Mesenchymal stem cell (in vitro differentiated cells and primary cell): Measurements from ENCODE around the gene ATP6V0E2. TPM values are rescaled to one million over a fixed set of nuclear protein-coding genes. Genes with fewer than 3 reads are reported as not detected.

Source experiments
- DNase-seq: peaks from one replicate; pipeline ENCODE4 v3.0.0-alpha.2; 2013
- H2AFZ ChIP-seq: one replicate; pipeline ENCODE4 v1.6.1; 2013; ENCODE audit warnings: low read depth, mild to moderate bottlenecking, control low read depth, inconsistent platforms, low read length, moderate library complexity
- H2AK5ac ChIP-seq: 2 replicates; pipeline ENCODE4 v1.6.1; 2013; ENCODE audit warnings: low read length, moderate library complexity, mild to moderate bottlenecking, inconsistent platforms; ENCODE audit not compliant: severe bottlenecking
- H2BK120ac ChIP-seq: one replicate; pipeline ENCODE4 v1.6.1; 2013; ENCODE audit warnings: low read depth, mild to moderate bottlenecking, inconsistent platforms, low read length, moderate library complexity
- H2BK12ac ChIP-seq, 2 experiments: one replicate each; pipeline ENCODE4 v1.6.1; 2013; ENCODE audit warnings: inconsistent platforms in 2 of 2, low read length in 2 of 2, mild to moderate bottlenecking in 2 of 2, moderate library complexity in 2 of 2, control low read depth in 1 of 2
- H2BK15ac ChIP-seq: one replicate; pipeline ENCODE4 v1.6.1; 2013; ENCODE audit warnings: mild to moderate bottlenecking, low read depth, inconsistent platforms; ENCODE audit not compliant: poor library complexity, severe bottlenecking
- H2BK5ac ChIP-seq: 2 replicates; pipeline ENCODE4 v1.6.1; 2013; ENCODE audit warnings: low read depth, mild to moderate bottlenecking, low read length, control low read depth, inconsistent platforms; ENCODE audit not compliant: poor library complexity, severe bottlenecking
- H3K14ac ChIP-seq, 2 experiments: one replicate each; pipeline ENCODE4 v1.6.1; 2013; ENCODE audit warnings: inconsistent platforms in 2 of 2, low read length in 2 of 2, control low read depth in 1 of 2, mild to moderate bottlenecking in 1 of 2, moderate library complexity in 1 of 2
- H3K18ac ChIP-seq, 2 experiments: one replicate each; pipeline ENCODE4 v1.6.1; 2013; ENCODE audit warnings: inconsistent platforms in 2 of 2, low read length in 2 of 2, control low read depth in 1 of 2, low read depth in 1 of 2, mild to moderate bottlenecking in 1 of 2
- H3K23ac ChIP-seq, 2 experiments: one replicate each; pipeline ENCODE4 v1.6.1; 2013; ENCODE audit warnings: inconsistent platforms in 2 of 2, low read length in 2 of 2, mild to moderate bottlenecking in 2 of 2, moderate library complexity in 2 of 2, control low read depth in 1 of 2
- H3K27ac ChIP-seq: 2 replicates; pipeline ENCODE4 v1.5.1; 2013; ENCODE audit warnings: mild to moderate bottlenecking, moderate library complexity, low read length, control low read depth, inconsistent platforms; ENCODE audit not compliant: poor library complexity, severe bottlenecking
- H3K27me3 ChIP-seq, 2 experiments: 2 replicates each; pipeline versions ENCODE4 v1.6.1 to v1.7.0; 2013; ENCODE audit warnings: low read length in 2 of 2, mild to moderate bottlenecking in 2 of 2, moderate library complexity in 2 of 2, control low read depth in 1 of 2, inconsistent platforms in 1 of 2; ENCODE audit not compliant: control insufficient read depth in 1 of 2, insufficient read depth in 1 of 2
- H3K36me3 ChIP-seq, 2 experiments: 2 replicates each; pipeline versions ENCODE4 v1.6.1 to v1.7.0; 2013; ENCODE audit warnings: low read length in 2 of 2, control low read depth in 1 of 2, inconsistent platforms in 1 of 2, low read depth in 1 of 2, mild to moderate bottlenecking in 1 of 2; ENCODE audit not compliant: insufficient read depth in 2 of 2, control insufficient read depth in 1 of 2
- H3K4ac ChIP-seq, 2 experiments: one replicate each; pipeline ENCODE4 v1.6.1; 2013; ENCODE audit warnings: inconsistent platforms in 2 of 2, low read length in 2 of 2, mild to moderate bottlenecking in 2 of 2, moderate library complexity in 2 of 2, control low read depth in 1 of 2, low read depth in 1 of 2
- H3K4me1 ChIP-seq: 2 replicates; pipeline ENCODE4 v1.6.1; 2013; ENCODE audit warnings: low read depth, low read length, control low read depth; ENCODE audit not compliant: control insufficient read depth, insufficient read depth
- H3K4me2 ChIP-seq: 2 replicates; pipeline ENCODE4 v1.6.1; 2013; ENCODE audit warnings: low read length, mild to moderate bottlenecking, inconsistent platforms; ENCODE audit not compliant: poor library complexity, severe bottlenecking
- H3K4me3 ChIP-seq, 2 experiments: 2 replicates each; pipeline versions ENCODE4 v1.5.1 to v1.7.0; 2013; ENCODE audit warnings: low read length in 2 of 2, mild to moderate bottlenecking in 2 of 2, control low read depth in 1 of 2, low read depth in 1 of 2; ENCODE audit not compliant: insufficient read depth in 1 of 2
- H3K79me1 ChIP-seq: replicated peaks from 2 replicates; pipeline ENCODE4 v1.6.1; 2013; ENCODE audit warnings: mild to moderate bottlenecking, control low read depth, low read length, inconsistent platforms; ENCODE audit not compliant: poor library complexity, severe bottlenecking
- H3K9ac ChIP-seq: 2 replicates; pipeline ENCODE4 v1.7.0; 2013; ENCODE audit warnings: mild to moderate bottlenecking, low read length, moderate library complexity
- H3K9me3 ChIP-seq: 2 replicates; pipeline ENCODE4 v1.7.0; 2013; ENCODE audit warnings: mild to moderate bottlenecking, low read length; ENCODE audit not compliant: control insufficient read depth
- H4K8ac ChIP-seq: one replicate; pipeline ENCODE4 v1.6.1; 2013; ENCODE audit warnings: inconsistent platforms, mild to moderate bottlenecking, low read length, moderate library complexity
- H4K91ac ChIP-seq: one replicate; pipeline ENCODE4 v1.6.1; 2013; ENCODE audit warnings: mild to moderate bottlenecking, low read length, inconsistent platforms
- WGBS: methylation state at CpG from one replicate; pipeline ENCODE4 v1.1.7; 2013; ENCODE audit warnings: mixed read lengths; 5-methylcytosine and 5-hydroxymethylcytosine counted together
- polyA plus RNA-seq, 2 experiments: library from polyadenylated mRNA; stranded (reverse); fragments of 200-250 nt; gene quantifications; one replicate each; pipeline ENCODE4 v1.2.3, GENCODE V29; 2013

Gene ATP6V0E2
- polyA plus RNA-seq (2013, experiment 1 of 2): 18.3 TPM
- polyA plus RNA-seq (2013, experiment 2 of 2): 19.6 TPM

DNA sequence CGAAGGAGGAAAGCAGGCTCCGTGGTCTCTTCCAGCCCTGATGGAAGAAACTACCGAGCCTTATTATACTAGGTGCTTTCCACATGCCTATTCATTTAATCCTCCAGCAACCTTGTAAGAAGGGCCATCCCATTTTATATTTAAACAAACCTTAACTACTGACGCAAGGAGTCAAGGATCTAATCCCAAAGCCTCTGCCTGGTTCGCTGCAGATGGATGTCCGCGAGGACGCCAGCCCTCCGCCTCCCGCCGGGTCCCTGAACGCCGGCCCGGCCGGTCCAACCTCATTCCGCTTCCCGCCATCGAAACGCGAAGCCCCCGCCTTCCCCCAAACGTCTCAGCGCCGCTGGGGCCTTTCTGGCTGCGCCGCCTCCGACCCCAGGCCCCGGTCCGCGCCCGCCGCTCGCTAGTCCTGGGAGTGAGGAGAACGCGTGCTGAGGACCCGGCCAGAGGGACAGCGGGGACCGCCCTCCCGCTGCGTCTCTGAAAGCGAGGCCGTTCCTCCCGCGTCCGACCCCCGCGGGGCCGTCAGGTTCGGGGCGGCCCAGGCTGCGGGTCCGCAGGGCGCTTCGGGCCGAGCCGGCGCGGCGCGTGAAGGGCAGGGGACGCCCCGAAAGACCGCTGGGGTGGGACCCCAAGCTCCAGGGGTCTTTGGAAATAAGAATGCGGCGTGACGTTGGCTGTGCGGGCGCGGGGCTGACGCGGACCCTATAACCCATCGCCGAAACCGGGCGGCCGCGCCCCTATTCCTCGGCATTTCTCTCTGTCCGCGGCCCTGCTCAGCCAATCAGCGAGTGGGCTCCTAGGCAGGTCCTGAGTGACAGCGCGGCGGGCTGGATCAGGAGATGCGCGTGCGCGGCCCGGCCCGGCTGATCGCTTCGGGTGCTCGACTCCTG is at the start of gene ATP6V0E2:
ATP6V0E2 (plus strand) TSS at position 896 of the 896 bp plus-strand sequence. CDS start 97 bp downstream, outside the sequence.
- DNase-seq: peak; percentile 93
- Histone ChIP-seq H3K18ac (peak within 1 kb of the TSS; percentile 40 to 47), H2BK5ac (peak within 1 kb of the TSS; percentile 70), H3K9me3 (no peaks in the 10 kb centered on the region), H4K8ac (peak within 1 kb of the TSS; percentile 85), H3K27ac (peak within 1 kb of the TSS; percentile 30), H3K27me3 (no peaks in the 10 kb centered on the region), H2BK15ac (peak within 1 kb of the TSS; percentile 16), H3K23ac (peak within 1 kb of the TSS in 1 of 2 experiments; percentile 48), H2BK12ac (peak within 1 kb of the TSS in 1 of 2 experiments; percentile 56), H3K4me3 (peak within 1 kb of the TSS; percentile 84 to 85), H3K14ac (peak within 1 kb of the TSS in 1 of 2 experiments; percentile 90), H2AFZ (peak within 1 kb of the TSS; percentile 88), H3K36me3 (peaks cover 0 to 11% of the 10 kb centered on the region in 2 experiments), H2BK120ac (no peak within 1 kb of the TSS), H3K4ac (peak within 1 kb of the TSS in 1 of 2 experiments; percentile 41), H3K79me1 (peaks cover 2% of the 10 kb centered on the region), H4K91ac (peak within 1 kb of the TSS; percentile 66), H3K9ac (peak within 1 kb of the TSS; percentile 81), H2AK5ac (no peak within 1 kb of the TSS), H3K4me2 (peak within 1 kb of the TSS; percentile 90), H3K4me1 (peaks cover 8% of the 10 kb centered on the region)
- 1% methylated on average over 86 of the region's 93 CpGs for WGBS

DNA sequence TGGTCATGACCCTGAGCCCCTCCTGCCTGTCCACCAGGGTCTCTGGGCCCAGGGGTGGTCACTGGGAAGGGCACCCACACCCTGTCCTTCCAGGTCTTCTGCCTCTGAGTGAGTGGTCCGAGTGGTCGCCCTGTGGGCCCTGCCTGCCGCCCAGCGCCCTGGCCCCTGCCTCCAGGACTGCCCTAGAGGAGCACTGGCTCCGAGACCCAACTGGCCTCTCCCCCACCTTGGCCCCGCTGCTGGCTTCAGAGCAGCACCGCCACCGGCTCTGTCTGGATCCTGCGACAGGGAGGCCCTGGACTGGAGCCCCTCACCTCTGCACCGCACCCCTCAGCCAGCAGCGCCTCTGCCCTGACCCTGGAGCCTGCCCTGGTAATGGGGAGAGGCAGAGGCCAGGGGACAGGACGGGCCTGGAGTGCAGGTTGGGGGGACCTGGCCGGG is 49.4 kb upstream of the ATP6V0E2 start:
- Histone ChIP-seq H3K4me3 (no peak overlapping the region), H3K4me1 (no peaks in the 10 kb centered on the region), H3K36me3 (no peaks in the 10 kb centered on the region), H2BK120ac (no peak overlapping the region), H3K27me3 (peaks cover 18 to 21% of the 10 kb centered on the region in 2 experiments), H3K9me3 (no peaks in the 10 kb centered on the region), H3K23ac (no peak overlapping the region), H4K91ac (no peak overlapping the region), H2AK5ac (no peak overlapping the region), H4K8ac (no peak overlapping the region), H3K79me1 (no peaks in the 10 kb centered on the region), H3K4me2 (no peak overlapping the region), H2AFZ (no peak overlapping the region), H3K4ac (no peak overlapping the region), H3K9ac (no peak overlapping the region), H2BK15ac (no peak overlapping the region), H3K18ac (no peak overlapping the region), H2BK12ac (no peak overlapping the region), H3K27ac (no peak overlapping the region), H2BK5ac (no peak overlapping the region), H3K14ac (no peak overlapping the region)
- WGBS: 79% methylated on average over 13 of the region's 13 CpGs
- DNase-seq: no peak

DNA sequence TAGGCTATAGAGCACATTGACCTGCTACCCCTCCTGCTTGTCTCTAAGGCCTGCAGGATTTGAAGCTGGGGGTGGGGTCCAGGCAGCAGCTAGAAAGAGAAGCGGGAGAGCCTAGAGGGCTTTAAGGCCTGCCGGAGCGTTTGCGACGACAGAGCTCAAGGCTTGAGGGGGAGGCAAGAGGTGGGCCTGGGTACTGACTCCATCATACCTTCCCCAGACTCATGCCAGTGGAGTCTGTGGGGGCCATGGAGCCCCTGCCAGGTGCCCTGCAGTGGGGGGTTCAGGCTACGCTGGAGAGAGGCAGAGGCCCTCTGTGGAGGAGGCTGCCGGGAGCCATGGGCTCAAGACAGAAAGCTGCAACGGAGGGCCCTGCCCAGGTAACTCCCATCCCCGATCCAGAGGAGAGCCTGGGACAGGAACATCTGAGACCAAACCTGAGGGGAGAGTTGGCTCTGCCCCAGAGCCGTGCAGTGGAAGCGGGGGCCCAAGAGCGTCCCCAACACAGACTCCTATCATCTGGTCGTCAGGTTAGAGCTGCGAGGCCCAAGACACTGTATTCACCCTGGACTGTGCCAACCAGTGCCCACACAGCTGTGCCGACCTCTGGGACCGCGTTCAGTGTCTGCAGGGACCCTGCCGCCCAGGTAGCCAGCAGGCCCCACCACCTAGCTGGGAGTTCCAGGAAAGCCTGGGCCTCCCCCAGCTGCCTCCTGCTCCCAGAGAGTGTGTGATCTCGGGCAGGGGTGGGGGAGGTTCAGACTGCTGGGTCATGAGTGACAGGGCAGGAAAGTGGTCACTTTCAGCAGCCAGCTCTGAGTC is 48.8 kb upstream of the ATP6V0E2 start:
- Histone ChIP-seq H3K36me3 (no peaks in the 10 kb centered on the region), H3K27ac (no peak overlapping the region), H2AK5ac (no peak overlapping the region)

More for the DNA sequence above, 48.8 kb upstream of the ATP6V0E2 start:
- Histone ChIP-seq H3K23ac (no peak overlapping the region), H4K8ac (no peak overlapping the region), H3K79me1 (no peaks in the 10 kb centered on the region), H4K91ac (no peak overlapping the region), H3K4me1 (no peaks in the 10 kb centered on the region), H3K4me2 (no peak overlapping the region), H3K14ac (no peak overlapping the region), H3K18ac (no peak overlapping the region), H2BK12ac (no peak overlapping the region), H3K27me3 (peaks cover 18% of the 10 kb centered on the region in 2 experiments), H3K9me3 (no peaks in the 10 kb centered on the region), H3K9ac (no peak overlapping the region), H2BK15ac (no peak overlapping the region), H3K4ac (no peak overlapping the region), H2BK5ac (no peak overlapping the region), H2AFZ (no peak overlapping the region), H2BK120ac (no peak overlapping the region), H3K4me3 (no peak overlapping the region)
- 86% methylated on average over 15 of the region's 19 CpGs for WGBS
- DNase-seq: no peak
